Right lobe of liver (tissue), 4 donors: ENCODE results near the gene FRMD4A.
"Not testable (repeated sequence)": the region's sequence is repeated elsewhere in the genome, so short reads cannot be mapped to it uniquely, and the experiment has no call there.

Experiments used
- CTCF ChIP-seq, 4 donors: fragments of 200-600 bp in 3 of 4; fragments of 450-650 bp in 1 of 4; IDR thresholded peaks; one replicate each; pipeline versions ENCODE4 v1.5.1 to v1.8.0; 2016 to 2022; ENCODE audit warnings: antibody characterized with exemption in 4 of 4, mild to moderate bottlenecking in 2 of 4
- POLR2A ChIP-seq: fragments of 450-650 bp; IDR thresholded peaks from one replicate; pipeline ENCODE4 v1.6.1; 2017; ENCODE audit warnings: antibody characterized with exemption, mild to moderate bottlenecking
- donor health status: DM: no; HTN: no; CAD: no.
- donor health status: DM: no; HTN: no; CAD: no.
- donor health status: DM: no; HTN: yes; CAD: no.

GRCh38 chr10:14199098-14199497 lies 131.6 kb downstream of the FRMD4A start:
- not testable (repeated sequence) for TF ChIP-seq POLR2A; CTCF (IDR thresholded peaks at IDR 0.05)
